Natural killer cell (primary cell): ENCODE results near the gene MISP. TPM values are rescaled to one million over a fixed set of nuclear protein-coding genes. Genes with fewer than 3 reads are reported as not detected.

Experiments
- ATAC-seq, 3 donors: fragments of 150-1000 bp in 2 of 3; fragments of 200-7000 bp in 1 of 3; cut with Tn5 transposase; 1 replicate in 1 of 3; 2 replicates in 2 of 3; pipeline ENCODE4 v1.10.0; 2021; ENCODE audit warnings: mild to moderate bottlenecking in 2 of 3, moderate library complexity in 2 of 3
- DNase-seq, 2 donors: peaks; one replicate each; pipeline versions ENCODE4 v3.0.0 to v3.0.0-alpha.2; 2013 to 2021; ENCODE audit warnings: mixed read lengths in 1 of 2
- H3K27ac ChIP-seq: one replicate; pipeline ENCODE4 v1.5.1; 2013; ENCODE audit warnings: mild to moderate bottlenecking, low read length
- H3K27me3 ChIP-seq: one replicate; pipeline ENCODE4 v1.6.1; 2013; ENCODE audit warnings: low read length; ENCODE audit not compliant: control insufficient read depth, insufficient read depth
- H3K36me3 ChIP-seq: one replicate; pipeline ENCODE4 v1.6.1; 2013; ENCODE audit warnings: low read length; ENCODE audit not compliant: control insufficient read depth, insufficient read depth
- H3K4me1 ChIP-seq: one replicate; pipeline ENCODE4 v1.6.1; 2013; ENCODE audit warnings: low read length; ENCODE audit not compliant: control insufficient read depth, insufficient read depth
- H3K4me3 ChIP-seq: one replicate; pipeline ENCODE4 v1.5.1; 2013; ENCODE audit warnings: low read length
- H3K9me3 ChIP-seq: one replicate; pipeline ENCODE4 v1.6.1; 2013; ENCODE audit warnings: low read length; ENCODE audit not compliant: control insufficient read depth, insufficient read depth
- H3K27ac Mint-ChIP-seq, 2 donors: one replicate each; pipeline ENCODE4 v1.8.0; 2022; ENCODE audit warnings: mild to moderate bottlenecking in 2 of 2, mixed read lengths in 2 of 2, moderate library complexity in 1 of 2
- H3K27me3 Mint-ChIP-seq, 2 donors: one replicate each; pipeline ENCODE4 v1.8.0; 2022; ENCODE audit warnings: low read depth in 2 of 2, mixed read lengths in 2 of 2
- H3K36me3 Mint-ChIP-seq: one replicate; pipeline ENCODE4 v1.8.0; 2022; ENCODE audit warnings: mixed read lengths
- H3K4me1 Mint-ChIP-seq, 2 donors: one replicate each; pipeline ENCODE4 v1.8.0; 2022; ENCODE audit warnings: mixed read lengths in 2 of 2
- H3K4me3 Mint-ChIP-seq: one replicate; pipeline ENCODE4 v1.8.0; 2022; ENCODE audit warnings: mild to moderate bottlenecking, moderate library complexity, mixed read lengths
- H3K9me3 Mint-ChIP-seq, 2 donors: one replicate each; pipeline ENCODE4 v1.8.0; 2022; ENCODE audit warnings: mixed read lengths in 2 of 2
- WGBS: methylation state at CpG from one replicate; pipeline ENCODE4 v1.1.7; 2013; ENCODE audit warnings: missing lambda C conversion rate; ENCODE audit not compliant: insufficient coverage; 5-methylcytosine and 5-hydroxymethylcytosine counted together
- intact Hi-C: fragments of 100-400 bp; cut with micrococcal nuclease; formaldehyde crosslinking; loops from one replicate; pipeline ENCODE4 v1.14.2; 2022
- total RNA-seq, 4 donors: library from RNA; stranded (reverse); fragments of 120-200 nt in 1 of 4; gene quantifications; one replicate each; pipeline versions ENCODE4 v1.2.3 to v1.2.4, GENCODE V29; 2013 to 2022
- TF ChIP-seq, protein P1 (sequence below): fragments of 200-600 bp; IDR thresholded peaks from one replicate; pipeline ENCODE4 v1.8.0; 2022; ENCODE audit warnings: antibody characterized with exemption

The MISP gene
- total RNA-seq, 3 donors from 2014 or later (not counting 1 experiment from before 2014, with no cell fraction given) = not detected

GRCh38 chr19:755063-755462, 4.2 kb downstream of the MISP start:
- Mint-ChIP-seq H3K9me3 (peaks cover 0 to 3% of the 10 kb centered on the region in 2 donors), H3K4me1 (no peaks in the 10 kb centered on the region), H3K36me3 (no peaks in the 10 kb centered on the region), H3K27me3 (no peaks in the 10 kb centered on the region), H3K4me3 (no peak overlapping the region), H3K27ac (no peak overlapping the region)
- intact Hi-C loops = no loop called here
- TF ChIP-seq, protein P1, sequence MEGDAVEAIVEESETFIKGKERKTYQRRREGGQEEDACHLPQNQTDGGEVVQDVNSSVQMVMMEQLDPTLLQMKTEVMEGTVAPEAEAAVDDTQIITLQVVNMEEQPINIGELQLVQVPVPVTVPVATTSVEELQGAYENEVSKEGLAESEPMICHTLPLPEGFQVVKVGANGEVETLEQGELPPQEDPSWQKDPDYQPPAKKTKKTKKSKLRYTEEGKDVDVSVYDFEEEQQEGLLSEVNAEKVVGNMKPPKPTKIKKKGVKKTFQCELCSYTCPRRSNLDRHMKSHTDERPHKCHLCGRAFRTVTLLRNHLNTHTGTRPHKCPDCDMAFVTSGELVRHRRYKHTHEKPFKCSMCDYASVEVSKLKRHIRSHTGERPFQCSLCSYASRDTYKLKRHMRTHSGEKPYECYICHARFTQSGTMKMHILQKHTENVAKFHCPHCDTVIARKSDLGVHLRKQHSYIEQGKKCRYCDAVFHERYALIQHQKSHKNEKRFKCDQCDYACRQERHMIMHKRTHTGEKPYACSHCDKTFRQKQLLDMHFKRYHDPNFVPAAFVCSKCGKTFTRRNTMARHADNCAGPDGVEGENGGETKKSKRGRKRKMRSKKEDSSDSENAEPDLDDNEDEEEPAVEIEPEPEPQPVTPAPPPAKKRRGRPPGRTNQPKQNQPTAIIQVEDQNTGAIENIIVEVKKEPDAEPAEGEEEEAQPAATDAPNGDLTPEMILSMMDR = no peak
- H3K9me3 ChIP-seq = peaks cover 8% of the 10 kb centered on the region
- no peaks in the 10 kb centered on the region for H3K27me3 ChIP-seq
- ATAC-seq (no peak), DNase-seq (no peak)
- no peaks in the 10 kb centered on the region for H3K4me1 ChIP-seq
- WGBS = 92% methylated on average over 15 of the region's 15 CpGs
- no peak overlapping the region for H3K27ac ChIP-seq
- H3K36me3 ChIP-seq = no peaks in the 10 kb centered on the region
- no peak overlapping the region for H3K4me3 ChIP-seq

DNA sequence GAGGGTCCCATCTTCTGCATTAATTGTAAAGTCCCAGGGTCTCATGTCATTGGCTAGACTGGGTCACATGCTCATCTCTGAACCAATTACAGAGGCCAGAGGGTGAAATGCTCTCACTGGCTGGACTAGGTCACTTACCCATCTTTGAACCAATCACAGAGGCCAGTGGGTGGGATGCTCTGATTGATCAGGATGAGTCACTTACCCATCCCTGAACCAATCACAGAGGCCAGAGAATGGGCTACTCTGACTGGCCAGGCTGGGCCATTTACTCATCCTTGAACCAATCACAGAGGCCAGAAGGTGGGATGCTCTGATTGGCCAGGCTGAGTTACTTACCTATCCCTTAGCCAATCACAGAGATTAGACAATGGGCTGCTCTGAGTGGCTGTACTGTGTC, 5.3 kb downstream of the MISP start:
- Histone ChIP-seq H3K4me3 (no peak overlapping the region), H3K36me3 (no peaks in the 10 kb centered on the region), H3K9me3 (peaks cover 8% of the 10 kb centered on the region), H3K27me3 (no peaks in the 10 kb centered on the region), H3K27ac (no peak overlapping the region), H3K4me1 (no peaks in the 10 kb centered on the region)
- no peaks in the 10 kb centered on the region for H3K27me3 Mint-ChIP-seq
- DNase-seq = no peak
- ATAC-seq = peak in 2 of 3 donors; percentile 24 to 37
- H3K4me3 Mint-ChIP-seq = no peak overlapping the region
- intact Hi-C loops = no loop called here
- no peaks in the 10 kb centered on the region for H3K4me1 Mint-ChIP-seq
- H3K9me3 Mint-ChIP-seq = peaks cover 0 to 3% of the 10 kb centered on the region in 2 donors
- no peak overlapping the region for H3K27ac Mint-ChIP-seq
- H3K36me3 Mint-ChIP-seq = no peaks in the 10 kb centered on the region
- TF ChIP-seq, protein P1 = no peak

GRCh38 chr19:756821-757688, 6.1 kb downstream of the MISP start:
- TF ChIP-seq, protein P1 = no peak
- intact Hi-C loops = no loop called here
- H3K9me3 ChIP-seq = peaks cover 8% of the 10 kb centered on the region
- Mint-ChIP-seq H3K4me1 (no peaks in the 10 kb centered on the region), H3K27me3 (no peaks in the 10 kb centered on the region), H3K36me3 (no peaks in the 10 kb centered on the region), H3K27ac (no peak overlapping the region), H3K9me3 (peaks cover 0 to 3% of the 10 kb centered on the region in 2 donors), H3K4me3 (no peak overlapping the region)
- no peak for DNase-seq
- no peaks in the 10 kb centered on the region for H3K36me3 ChIP-seq
- H3K4me1 ChIP-seq = no peaks in the 10 kb centered on the region
- no peaks in the 10 kb centered on the region for H3K27me3 ChIP-seq
- ATAC-seq = no peak
- H3K27ac ChIP-seq = no peak overlapping the region
- WGBS = 84% methylated on average over 36 of the region's 36 CpGs
- H3K4me3 ChIP-seq = no peak overlapping the region
